GM12801 (cell line): ENCODE results near the gene SLC25A13.

ENCODE experiments used
- TF ChIP-seq, protein P1 (sequence below): IDR thresholded peaks from one replicate; pipeline ENCODE4 v1.5.1; 2011; ENCODE audit warnings: control low read depth; ENCODE audit not compliant: insufficient read length; ENCODE audit errors: extremely low read depth

The SLC25A13 gene

DNA sequence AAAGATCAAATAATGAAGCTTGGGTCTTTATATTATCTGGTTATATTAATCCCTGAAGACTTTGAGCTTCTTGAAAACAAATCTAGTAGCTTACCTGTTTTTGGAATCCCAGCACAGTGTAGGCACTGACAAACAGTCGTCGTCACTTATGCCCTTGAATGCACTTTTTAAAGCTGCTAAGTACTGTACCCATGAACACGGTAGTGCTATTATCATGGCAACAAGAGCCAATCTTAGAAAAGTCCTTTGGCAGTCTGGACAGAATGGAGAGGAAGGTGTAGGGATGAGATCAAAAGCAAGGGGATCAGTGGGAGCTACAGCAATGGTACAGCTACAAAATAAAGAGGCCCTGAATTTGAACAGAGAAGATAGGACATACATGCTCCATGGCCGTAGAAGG is 9.4 kb downstream of the SLC25A13 start:
- TF ChIP-seq, protein P1, sequence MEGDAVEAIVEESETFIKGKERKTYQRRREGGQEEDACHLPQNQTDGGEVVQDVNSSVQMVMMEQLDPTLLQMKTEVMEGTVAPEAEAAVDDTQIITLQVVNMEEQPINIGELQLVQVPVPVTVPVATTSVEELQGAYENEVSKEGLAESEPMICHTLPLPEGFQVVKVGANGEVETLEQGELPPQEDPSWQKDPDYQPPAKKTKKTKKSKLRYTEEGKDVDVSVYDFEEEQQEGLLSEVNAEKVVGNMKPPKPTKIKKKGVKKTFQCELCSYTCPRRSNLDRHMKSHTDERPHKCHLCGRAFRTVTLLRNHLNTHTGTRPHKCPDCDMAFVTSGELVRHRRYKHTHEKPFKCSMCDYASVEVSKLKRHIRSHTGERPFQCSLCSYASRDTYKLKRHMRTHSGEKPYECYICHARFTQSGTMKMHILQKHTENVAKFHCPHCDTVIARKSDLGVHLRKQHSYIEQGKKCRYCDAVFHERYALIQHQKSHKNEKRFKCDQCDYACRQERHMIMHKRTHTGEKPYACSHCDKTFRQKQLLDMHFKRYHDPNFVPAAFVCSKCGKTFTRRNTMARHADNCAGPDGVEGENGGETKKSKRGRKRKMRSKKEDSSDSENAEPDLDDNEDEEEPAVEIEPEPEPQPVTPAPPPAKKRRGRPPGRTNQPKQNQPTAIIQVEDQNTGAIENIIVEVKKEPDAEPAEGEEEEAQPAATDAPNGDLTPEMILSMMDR: no peak

DNA sequence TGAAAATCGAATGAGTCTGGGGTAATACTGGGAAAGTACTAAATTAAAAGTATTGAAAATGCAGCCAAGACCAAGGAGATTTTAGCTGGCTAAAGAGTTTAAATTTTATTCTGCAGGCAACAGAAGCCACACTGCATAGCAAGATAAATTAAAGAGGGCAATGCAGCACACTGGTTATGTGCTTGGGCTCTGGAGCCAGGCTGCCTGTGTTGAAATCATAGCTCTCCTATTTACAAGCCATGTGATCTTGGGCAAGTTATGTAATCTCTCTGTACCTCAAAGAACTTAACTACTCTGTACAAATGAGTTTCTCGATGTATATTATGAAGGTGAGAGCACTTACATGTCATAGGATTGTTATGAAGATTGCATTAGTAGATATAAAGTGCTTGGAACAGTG is 9.9 kb downstream of the SLC25A13 start:
- TF ChIP-seq, protein P1: no peak

DNA sequence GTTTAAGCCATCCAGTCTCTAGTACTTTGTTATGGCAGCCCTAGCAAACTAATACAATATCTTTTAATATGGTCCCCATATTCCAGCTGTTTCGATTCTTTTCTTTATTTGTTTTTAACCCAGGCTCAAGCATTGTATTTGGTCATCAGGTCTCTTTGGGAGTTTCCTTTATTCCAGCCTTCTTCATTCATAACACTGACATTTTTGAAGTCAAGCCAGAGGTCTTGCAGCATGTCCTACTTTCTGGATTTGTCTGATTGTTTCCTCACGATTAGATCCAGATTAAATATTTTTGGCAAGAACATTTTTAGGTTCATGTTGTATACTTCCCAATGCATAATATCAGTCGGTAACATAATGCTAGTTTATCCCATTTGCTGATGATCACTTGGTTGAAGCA is 11.8 kb downstream of the SLC25A13 start:
- TF ChIP-seq, protein P1: no peak

DNA sequence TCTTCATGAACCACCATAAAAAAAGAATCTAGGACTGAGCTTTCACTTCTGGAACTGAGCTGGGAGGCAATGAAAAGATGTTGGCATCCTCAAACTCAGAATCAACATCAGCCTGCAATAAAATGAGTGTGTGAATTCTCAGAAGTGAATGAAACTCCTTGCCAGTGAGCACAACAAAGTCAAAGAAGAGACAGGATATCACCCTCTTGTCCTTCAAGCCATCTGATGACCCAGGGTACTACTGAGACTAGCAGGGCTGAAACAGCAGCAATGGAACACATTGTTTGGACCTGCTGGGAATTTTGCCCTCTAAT is 13.0 kb downstream of the SLC25A13 start:
- TF ChIP-seq, protein P1: no peak

DNA sequence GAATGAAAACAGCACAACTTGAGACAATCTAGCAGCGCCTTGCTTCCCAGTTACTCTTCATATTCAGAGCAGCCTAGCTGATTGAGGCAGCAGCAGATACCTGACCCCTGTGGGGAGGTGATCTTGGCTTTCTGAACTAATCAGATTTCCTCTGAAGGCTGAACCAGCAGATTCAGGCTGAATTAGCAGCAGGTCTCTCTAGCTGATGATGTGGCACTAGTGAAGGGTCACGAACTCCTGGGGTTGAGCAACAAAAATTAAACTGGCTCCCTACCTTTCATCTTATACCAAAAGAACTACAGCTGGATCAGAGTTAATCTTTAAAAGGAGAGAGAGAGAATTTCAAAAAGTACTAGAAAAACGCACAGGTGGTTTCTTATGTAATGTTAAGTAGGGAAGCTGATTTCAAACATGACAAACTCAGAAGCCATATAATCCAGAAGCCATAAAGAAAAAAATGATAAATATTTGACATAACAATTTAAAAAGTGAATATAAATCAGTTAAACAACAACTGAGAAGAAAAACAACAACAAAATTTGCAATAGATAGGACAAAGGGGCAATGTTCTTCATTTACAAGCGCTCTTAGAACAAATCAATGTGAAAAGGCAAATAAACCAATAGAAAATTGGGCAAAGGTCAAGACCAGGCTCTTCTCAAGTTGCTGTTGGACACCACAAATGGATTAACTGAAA is 13.5 kb downstream of the SLC25A13 start:
- TF ChIP-seq, protein P1: no peak

DNA sequence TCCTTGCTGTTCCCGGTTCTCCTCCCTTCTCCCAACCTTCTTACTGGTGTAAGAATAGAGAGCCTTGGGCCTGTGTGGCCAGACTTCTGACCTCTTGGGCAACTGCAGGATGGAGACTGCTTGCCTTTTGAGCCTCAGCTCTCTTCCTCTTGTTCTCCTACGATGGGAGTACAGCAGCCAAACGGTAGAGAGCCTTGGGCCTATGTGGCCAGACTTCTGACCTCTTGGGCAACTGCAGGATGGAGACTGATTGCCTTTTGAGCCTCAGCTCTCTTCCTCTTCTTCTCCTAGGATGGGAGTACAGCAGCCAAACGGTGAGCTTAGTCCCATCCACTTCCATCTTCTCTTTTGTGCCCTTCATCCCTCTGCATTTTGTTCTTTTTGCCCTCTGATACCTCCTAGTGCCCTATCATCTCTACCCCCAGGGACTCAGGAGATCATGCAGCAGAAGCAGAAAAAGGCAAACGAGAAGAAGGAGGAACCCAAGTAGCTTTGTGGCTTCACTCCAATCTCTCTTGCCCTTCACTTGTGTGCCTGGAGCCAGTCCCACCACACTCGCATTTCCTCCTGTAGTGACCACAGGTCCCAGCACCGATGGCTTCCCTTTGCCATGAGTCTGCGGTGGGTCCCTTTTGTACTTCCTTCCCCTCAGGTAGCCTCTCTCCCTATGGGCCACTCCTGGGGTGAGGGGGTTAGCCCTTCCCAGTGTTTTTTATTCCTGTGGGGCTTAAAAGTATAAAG is 15.3 kb downstream of the SLC25A13 start:
- TF ChIP-seq, protein P1: no peak

DNA sequence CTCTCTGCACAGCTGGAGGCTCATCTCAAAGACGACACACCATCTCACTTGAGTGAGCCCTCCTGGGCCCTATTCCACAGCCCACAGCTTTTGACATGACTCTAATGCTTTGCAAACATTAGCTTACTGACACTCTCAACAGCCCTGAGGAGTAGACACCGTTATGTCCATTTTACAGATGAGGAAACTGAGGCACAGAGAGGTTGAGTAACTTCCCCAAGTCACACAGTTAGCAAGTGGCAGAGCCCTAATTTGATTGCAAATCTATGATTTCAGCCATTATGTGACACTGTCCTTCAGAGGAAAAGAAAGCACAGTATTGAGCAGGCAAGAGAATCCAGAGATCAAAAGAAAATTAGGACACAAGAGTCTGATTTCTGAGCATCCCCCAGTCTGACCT is 16.0 kb downstream of the SLC25A13 start:
- TF ChIP-seq, protein P1: no peak
